ENCODE measurements around the gene UBE2H. TPM values are rescaled to one million over a fixed set of nuclear protein-coding genes. Genes with fewer than 3 reads are reported as not detected.

The UBE2H gene
- total RNA-seq, 1 experiment from 2014 or later: 58.0 TPM

DNA sequence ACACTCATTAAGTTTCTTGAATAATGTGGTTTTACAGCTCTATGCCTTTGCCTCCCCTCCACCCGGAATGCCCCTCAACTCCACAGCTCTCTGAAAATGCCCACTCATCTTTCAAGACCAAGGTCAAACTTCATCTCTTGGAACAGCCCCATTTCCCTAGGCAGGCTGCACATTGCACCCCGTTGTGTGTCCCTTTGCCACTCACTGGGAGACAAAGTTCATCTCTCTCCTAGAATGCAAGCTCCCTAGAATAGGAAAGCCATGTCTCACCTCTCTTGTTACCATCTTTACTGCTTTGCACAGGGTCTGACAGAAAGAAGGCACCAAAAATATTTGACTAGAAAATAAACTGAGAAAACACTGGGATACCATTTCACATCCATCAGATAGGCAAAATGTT, 33.3 kb downstream of the UBE2H start:
- ChIA-PET POLR2A (no interaction called here), CTCF (no interaction called here)
- no TSS peak for BruUV-seq (replicated peaks)
- DNase-seq (ENCODE audit: low read depth, low spot score) (no peak), ATAC-seq (no peak)
- in situ Hi-C loops (cut with HindIII; ENCODE audit: low pct_unique_long_range_greater_than_20kb, low sequenced_read_pairs) (no loop called here), intact Hi-C loops (cut with micrococcal nuclease; ENCODE audit: unreplicated experiment) (no loop called here)
- no peaks in the 10 kb centered on the region for H3K27me3 ChIP-seq (ENCODE audit: control insufficient read depth, insufficient read depth, low read length)
- H3K4me3 ChIP-seq (ENCODE audit: low read depth in 2 of 2, low read length in 2 of 2): no peak overlapping the region
- H3K9me3 ChIP-seq (ENCODE audit: control insufficient read depth, insufficient read depth, low read depth, low read length): no peaks in the 10 kb centered on the region
- H3K36me3 ChIP-seq (ENCODE audit: control insufficient read depth, insufficient read depth, low read length): no peaks in the 10 kb centered on the region
- no peak overlapping the region for H3K27ac ChIP-seq (ENCODE audit: low read length)
- no peak for TF ChIP-seq POLR2AphosphoS5 (IDR thresholded peaks at IDR 0.05; ENCODE audit: low read depth, low read length)
- TF ChIP-seq, protein P1, sequence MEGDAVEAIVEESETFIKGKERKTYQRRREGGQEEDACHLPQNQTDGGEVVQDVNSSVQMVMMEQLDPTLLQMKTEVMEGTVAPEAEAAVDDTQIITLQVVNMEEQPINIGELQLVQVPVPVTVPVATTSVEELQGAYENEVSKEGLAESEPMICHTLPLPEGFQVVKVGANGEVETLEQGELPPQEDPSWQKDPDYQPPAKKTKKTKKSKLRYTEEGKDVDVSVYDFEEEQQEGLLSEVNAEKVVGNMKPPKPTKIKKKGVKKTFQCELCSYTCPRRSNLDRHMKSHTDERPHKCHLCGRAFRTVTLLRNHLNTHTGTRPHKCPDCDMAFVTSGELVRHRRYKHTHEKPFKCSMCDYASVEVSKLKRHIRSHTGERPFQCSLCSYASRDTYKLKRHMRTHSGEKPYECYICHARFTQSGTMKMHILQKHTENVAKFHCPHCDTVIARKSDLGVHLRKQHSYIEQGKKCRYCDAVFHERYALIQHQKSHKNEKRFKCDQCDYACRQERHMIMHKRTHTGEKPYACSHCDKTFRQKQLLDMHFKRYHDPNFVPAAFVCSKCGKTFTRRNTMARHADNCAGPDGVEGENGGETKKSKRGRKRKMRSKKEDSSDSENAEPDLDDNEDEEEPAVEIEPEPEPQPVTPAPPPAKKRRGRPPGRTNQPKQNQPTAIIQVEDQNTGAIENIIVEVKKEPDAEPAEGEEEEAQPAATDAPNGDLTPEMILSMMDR (IDR thresholded peaks at IDR 0.05): no peak
- TF ChIP-seq, protein P2, sequence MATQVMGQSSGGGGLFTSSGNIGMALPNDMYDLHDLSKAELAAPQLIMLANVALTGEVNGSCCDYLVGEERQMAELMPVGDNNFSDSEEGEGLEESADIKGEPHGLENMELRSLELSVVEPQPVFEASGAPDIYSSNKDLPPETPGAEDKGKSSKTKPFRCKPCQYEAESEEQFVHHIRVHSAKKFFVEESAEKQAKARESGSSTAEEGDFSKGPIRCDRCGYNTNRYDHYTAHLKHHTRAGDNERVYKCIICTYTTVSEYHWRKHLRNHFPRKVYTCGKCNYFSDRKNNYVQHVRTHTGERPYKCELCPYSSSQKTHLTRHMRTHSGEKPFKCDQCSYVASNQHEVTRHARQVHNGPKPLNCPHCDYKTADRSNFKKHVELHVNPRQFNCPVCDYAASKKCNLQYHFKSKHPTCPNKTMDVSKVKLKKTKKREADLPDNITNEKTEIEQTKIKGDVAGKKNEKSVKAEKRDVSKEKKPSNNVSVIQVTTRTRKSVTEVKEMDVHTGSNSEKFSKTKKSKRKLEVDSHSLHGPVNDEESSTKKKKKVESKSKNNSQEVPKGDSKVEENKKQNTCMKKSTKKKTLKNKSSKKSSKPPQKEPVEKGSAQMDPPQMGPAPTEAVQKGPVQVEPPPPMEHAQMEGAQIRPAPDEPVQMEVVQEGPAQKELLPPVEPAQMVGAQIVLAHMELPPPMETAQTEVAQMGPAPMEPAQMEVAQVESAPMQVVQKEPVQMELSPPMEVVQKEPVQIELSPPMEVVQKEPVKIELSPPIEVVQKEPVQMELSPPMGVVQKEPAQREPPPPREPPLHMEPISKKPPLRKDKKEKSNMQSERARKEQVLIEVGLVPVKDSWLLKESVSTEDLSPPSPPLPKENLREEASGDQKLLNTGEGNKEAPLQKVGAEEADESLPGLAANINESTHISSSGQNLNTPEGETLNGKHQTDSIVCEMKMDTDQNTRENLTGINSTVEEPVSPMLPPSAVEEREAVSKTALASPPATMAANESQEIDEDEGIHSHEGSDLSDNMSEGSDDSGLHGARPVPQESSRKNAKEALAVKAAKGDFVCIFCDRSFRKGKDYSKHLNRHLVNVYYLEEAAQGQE (IDR thresholded peaks at IDR 0.05; ENCODE audit: insufficient read depth in 1 of 2, low read depth in 2 of 2, low read length in 1 of 2): no peak
- peaks cover 10% of the 10 kb centered on the region; the same call in 1 of the 2 replicates for H3K4me1 ChIP-seq (ENCODE audit: control insufficient read depth, insufficient read depth, low read length)

DNA sequence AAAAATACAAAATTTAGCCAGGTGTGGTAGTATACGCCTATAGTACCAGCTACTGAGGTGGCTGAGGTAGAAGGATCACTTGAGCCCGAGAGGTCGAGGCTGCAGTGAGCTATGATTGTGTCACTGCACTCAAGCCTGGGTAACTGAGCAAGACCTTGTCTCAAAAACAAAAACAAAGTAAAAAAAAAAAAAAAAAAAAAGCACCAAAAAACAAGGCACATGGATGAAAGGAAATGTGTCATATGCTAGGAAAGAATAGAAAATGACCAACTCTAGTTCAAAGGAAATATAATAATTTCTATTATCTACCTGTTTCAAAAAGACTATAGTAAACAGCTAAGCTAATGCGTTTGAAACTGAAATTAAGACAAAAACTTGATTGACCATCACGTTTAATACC, 33.8 kb downstream of the UBE2H start:
- intact Hi-C loops (cut with micrococcal nuclease; ENCODE audit: unreplicated experiment): no loop called here
- no TSS peak for BruUV-seq (replicated peaks)
- no peak overlapping the region for H3K4me3 ChIP-seq (ENCODE audit: low read depth in 2 of 2, low read length in 2 of 2)
- no peak for DNase-seq (ENCODE audit: low read depth, low spot score)
- H3K4me1 ChIP-seq (ENCODE audit: control insufficient read depth, insufficient read depth, low read length): peaks cover 8% of the 10 kb centered on the region; the same call in 1 of the 2 replicates
- H3K27me3 ChIP-seq (ENCODE audit: control insufficient read depth, insufficient read depth, low read length): no peaks in the 10 kb centered on the region
- ATAC-seq: no peak
- H3K36me3 ChIP-seq (ENCODE audit: control insufficient read depth, insufficient read depth, low read length): no peaks in the 10 kb centered on the region
- H3K9me3 ChIP-seq (ENCODE audit: control insufficient read depth, insufficient read depth, low read depth, low read length): no peaks in the 10 kb centered on the region
- H3K27ac ChIP-seq (ENCODE audit: low read length): no peak overlapping the region
- in situ Hi-C loops (cut with HindIII; ENCODE audit: low pct_unique_long_range_greater_than_20kb, low sequenced_read_pairs): no loop called here
- ChIA-PET POLR2A (interaction anchor here (0.7 kb wide), 1 partner anchor 74 kb away, joined by 11 read pairs; no protein-coding TSS in a partner anchor), CTCF (no interaction called here)
- TF ChIP-seq SIN3A (IDR thresholded peaks at IDR 0.05; ENCODE audit: borderline replicate concordance, insufficient read depth, low read depth, low read length) (no peak), TCF7L2 (IDR thresholded peaks at IDR 0.05; ENCODE audit: low read depth, low read length) (no peak), POLR2AphosphoS5 (IDR thresholded peaks at IDR 0.05; ENCODE audit: low read depth, low read length) (no peak)
- TF ChIP-seq, protein P1 (IDR thresholded peaks at IDR 0.05): no peak
- TF ChIP-seq, protein P2 (IDR thresholded peaks at IDR 0.05; ENCODE audit: insufficient read depth in 1 of 2, low read depth in 2 of 2, low read length in 1 of 2): no peak

Data from Panc1 (cell line).